GM12878 (cell line): Measurements from ENCODE around the gene ZBTB7B. TPM values are rescaled to one million over a fixed set of nuclear protein-coding genes. Genes with fewer than 3 reads are reported as not detected.

ENCODE experiments used
- ATAC-seq: fragments of 200-7000 bp; cut with Tn5 transposase; 3 replicates; pipeline ENCODE4 v1.9.1; 2020; ENCODE audit warnings: mild to moderate bottlenecking, moderate library complexity
- BruUV-seq: library from RNA; stranded (reverse); fragments of 400-500 nt; replicated peaks from 2 replicates; lab custom pipeline; 2021; lab: Mats Ljungman, UMichigan
- CTCF ChIA-PET: fragments of 300-600 bp; sonication (Branson Sonifier 250); formaldehyde crosslinking; extraction: SDS; loops from one replicate; lab custom pipeline; 2021; ENCODE audit warnings: inconsistent platforms; lab: Yijun Ruan, JAX
- POLR2A ChIA-PET: fragments of 350-600 bp; formaldehyde crosslinking; extraction: SDS; loops from one replicate; lab custom pipeline; 2021; ENCODE audit warnings: inconsistent platforms; lab: Charles Lee
- RAD21 ChIA-PET: fragments of 300-600 bp; sonication (Branson Sonifier 250); formaldehyde crosslinking; loops from one replicate; lab custom pipeline; 2023; ENCODE audit warnings: antibody characterized with exemption; ENCODE audit not compliant: unreplicated experiment; lab: Charles Lee
- SMC1A ChIA-PET: fragments of 300-600 bp; sonication (Branson Sonifier 250); formaldehyde crosslinking; loops from one replicate; lab custom pipeline; 2023; ENCODE audit not compliant: unreplicated experiment, uncharacterized antibody; lab: Charles Lee
- DNase-seq: peaks from one replicate; pipeline ENCODE4 v3.0.0-alpha.2; 2011; ENCODE audit warnings: low read depth, low spot score
- FAIRE-seq: peaks from 3 replicates; lab custom pipeline; 2011; peaks lifted over from hg19 to GRCh38; lab: Jason Lieb, UNC
- H2AFZ ChIP-seq: 2 replicates; pipeline ENCODE4 v1.6.0; 2011; ENCODE audit warnings: low read depth, low read length, control low read depth; ENCODE audit not compliant: control insufficient read depth
- H3K27ac ChIP-seq: 2 replicates; pipeline ENCODE4 v1.5.1; 2011; ENCODE audit warnings: control low read depth; ENCODE audit not compliant: control insufficient read depth, insufficient read depth
- H3K27me3 ChIP-seq, 2 experiments: replicated peaks in 1 of 2; 2 replicates each; pipeline versions ENCODE4 v1.6.0 to v1.6.1; 2011; ENCODE audit warnings: low read length in 1 of 2; ENCODE audit not compliant: control insufficient read depth in 2 of 2, insufficient read depth in 2 of 2
- H3K36me3 ChIP-seq, 2 experiments: 2 replicates each; pipeline ENCODE4 v1.5.1; 2011; ENCODE audit warnings: low read length in 1 of 2; ENCODE audit not compliant: control insufficient read depth in 2 of 2, insufficient read depth in 2 of 2
- H3K4me1 ChIP-seq: 2 replicates; pipeline ENCODE4 v1.6.1; 2011; ENCODE audit warnings: mild to moderate bottlenecking, low read length, moderate library complexity, mixed read lengths; ENCODE audit not compliant: control insufficient read depth, insufficient read depth
- H3K4me2 ChIP-seq: 2 replicates; pipeline ENCODE4 v1.6.0; 2011; ENCODE audit warnings: control low read depth; ENCODE audit not compliant: control insufficient read depth, insufficient read depth
- H3K4me3 ChIP-seq: fragments of 200-600 bp; sonication (generic); 2 replicates; pipeline ENCODE4 v1.5.1; 2016
- H3K79me2 ChIP-seq: 2 replicates; pipeline ENCODE4 v1.6.0; 2011; ENCODE audit warnings: low read length; ENCODE audit not compliant: control insufficient read depth, insufficient read depth
- H3K9ac ChIP-seq: 2 replicates; pipeline ENCODE4 v1.8.0; 2011; ENCODE audit warnings: low read length, control low read depth, mixed read lengths; ENCODE audit not compliant: control insufficient read depth, insufficient read depth
- H3K9me3 ChIP-seq: replicated peaks from 3 replicates; pipeline ENCODE4 v1.5.1; 2011; ENCODE audit warnings: mild to moderate bottlenecking, low read length; ENCODE audit not compliant: control insufficient read depth, insufficient read depth
- H4K20me1 ChIP-seq: 2 replicates; pipeline ENCODE4 v1.6.0; 2011; ENCODE audit not compliant: control insufficient read depth, insufficient read depth
- EGR1 ChIP-seq, 2 experiments: IDR thresholded peaks; 1 replicate in 1 of 2; 2 replicates in 1 of 2; pipeline ENCODE4 v1.6.1; 2011 to 2012; ENCODE audit warnings: low read depth in 2 of 2, low read length in 2 of 2, borderline replicate concordance in 1 of 2, mild to moderate bottlenecking in 1 of 2, moderate library complexity in 1 of 2
- IRF4 ChIP-seq: IDR thresholded peaks from 2 replicates; pipeline ENCODE4 v1.6.1; 2011; ENCODE audit warnings: low read depth, low read length
- MYC ChIP-seq: IDR thresholded peaks from 2 replicates; pipeline ENCODE4 v1.6.1; 2011; ENCODE audit warnings: mild to moderate bottlenecking, low read length, moderate library complexity, inconsistent platforms; ENCODE audit not compliant: insufficient read depth, insufficient replicate concordance, insufficient read length, severe bottlenecking
- NBN ChIP-seq: fragments of 450-650 bp; IDR thresholded peaks from 2 replicates; pipeline ENCODE4 v1.6.1; 2016
- NFYB ChIP-seq: IDR thresholded peaks from 2 replicates; pipeline ENCODE4 v1.6.1; 2011; ENCODE audit warnings: low read depth, mild to moderate bottlenecking, low read length, improper control_type of control experiment, moderate library complexity; ENCODE audit not compliant: insufficient read depth
- SP1 ChIP-seq: IDR thresholded peaks from one replicate; pipeline ENCODE4 v1.6.1; 2011; ENCODE audit warnings: low read depth, low read length
- TAF1 ChIP-seq: IDR thresholded peaks from 2 replicates; pipeline ENCODE4 v1.6.1; 2011; ENCODE audit warnings: mild to moderate bottlenecking, low read depth, low read length, borderline replicate concordance
- WGBS: methylation state at CpG from one replicate; pipeline ENCODE4 v1.1.6; 2016; ENCODE audit warnings: low lambda C conversion rate; ENCODE audit not compliant: insufficient replicate concordance, insufficient coverage; ENCODE audit errors: missing lambda C conversion rate; 5-methylcytosine and 5-hydroxymethylcytosine counted together
- in situ Hi-C: fragments of 300-500 bp; cut with MboI; formaldehyde crosslinking; loops from 9 replicates; pipeline ENCODE4 v1.14.3; 2018; ENCODE audit warnings: mixed read lengths
- intact Hi-C: fragments of 100-400 bp; cut with micrococcal nuclease; formaldehyde crosslinking; loops from one replicate; pipeline ENCODE4 v1.14.2; 2022; ENCODE audit not compliant: unreplicated experiment
- polyA plus RNA-seq, 11 experiments: library from polyadenylated mRNA; depleted of rRNA in 4 of 11; unstranded in 6 of 11; stranded (reverse) in 5 of 11; fragments of >200 nt; fragmentation: Nextera tagmentation in 4 of 11; fragmentation: Illumina TruSeq in 1 of 11; extraction: Ambion mirVana in 4 of 11; extraction: Trizol in 1 of 11; gene quantifications; 1 replicate in 1 of 11; 2 replicates in 10 of 11; pipeline versions ENCODE4 v1.2.1 to v1.2.3, GENCODE V29; 2011 to 2016; ENCODE audit warnings: inconsistent platforms in 2 of 11, missing spikeins in 2 of 11, low read depth in 1 of 11
- total RNA-seq, 4 experiments: library from RNA; depleted of rRNA in 3 of 4; stranded (reverse); fragments of >200 nt in 3 of 4; fragmentation: Illumina TruSeq in 1 of 4; extraction: Trizol in 1 of 4; gene quantifications; 2 replicates each; pipeline versions ENCODE4 v1.2.1 to v1.2.3, GENCODE V29; 2013 to 2021

Gene ZBTB7B
- total and polyA plus RNA-seq, 10 of the 15 experiments (the other 5 are each of a cell fraction or from before 2014, with no cell fraction given): 0.11 to 44.9 (median 11.3) TPM

DNA sequence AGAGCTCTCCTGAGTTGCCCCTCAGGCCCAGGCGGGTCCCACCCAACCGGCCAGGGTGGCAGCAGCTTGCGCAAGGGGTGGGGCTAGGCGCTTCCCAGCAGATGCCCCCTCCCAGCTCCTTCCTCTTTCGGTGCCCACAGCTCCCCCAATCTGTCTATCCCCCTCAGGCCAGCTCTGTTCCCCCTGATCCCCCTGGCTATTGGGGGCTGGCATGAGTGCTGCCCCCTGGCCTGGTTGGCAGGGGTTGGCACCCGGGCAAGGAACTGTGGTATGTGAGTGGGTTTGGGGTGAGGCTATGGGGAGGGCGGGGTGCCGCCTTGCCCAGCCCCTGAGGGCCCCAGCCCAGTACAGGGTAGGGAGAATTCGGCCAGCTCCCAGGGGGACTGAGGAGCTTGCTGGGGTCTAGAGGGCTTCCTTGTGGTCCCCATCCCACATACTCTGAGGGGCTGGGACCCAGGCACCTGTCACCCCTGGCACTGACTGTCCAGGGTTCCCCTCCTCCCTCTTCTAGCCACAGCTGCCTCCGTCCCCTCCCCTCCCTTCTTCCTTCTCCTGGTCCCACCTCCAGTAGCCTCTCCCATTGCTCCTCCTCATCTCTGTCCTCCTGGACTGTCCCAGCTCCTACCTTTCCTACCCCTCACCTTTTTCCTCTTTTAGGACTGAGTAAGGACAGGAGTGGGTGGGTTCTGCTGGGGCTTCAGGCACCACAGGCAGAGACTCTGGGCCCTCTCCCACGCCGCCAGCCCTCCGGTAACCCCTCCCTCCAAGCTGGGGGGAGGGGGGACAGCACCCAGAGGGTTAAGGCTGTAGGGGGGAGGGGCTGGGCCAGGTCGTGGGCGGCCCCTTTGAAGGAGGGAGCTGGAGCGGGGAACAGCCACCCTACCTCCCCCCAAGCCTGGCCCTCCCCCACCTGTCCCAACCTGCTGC, 5.7 kb downstream of the ZBTB7B start:
- Histone ChIP-seq H3K4me2 (peak overlapping the region; percentile 33), H2AFZ (no peak overlapping the region), H3K9me3 (no peaks in the 10 kb centered on the region), H3K27me3 (no peaks in the 10 kb centered on the region), H3K4me1 (peaks cover 59% of the 10 kb centered on the region), H3K79me2 (peaks cover 52% of the 10 kb centered on the region), H3K36me3 (peaks cover 0 to 7% of the 10 kb centered on the region in 2 experiments; a peak in 3 of 4 replicates), H3K9ac (no peak overlapping the region), H3K4me3 (no peak overlapping the region), H4K20me1 (0 out of 2 replicates have a peak, but pooled peaks cover 3% of the 10 kb centered on the region), H3K27ac (0 out of 2 replicates have a peak overlapping the region, but pooled peaks have one; percentile 24)
- RAD21 ChIA-PET: interaction anchor here (1.5 kb wide), 1 partner anchor 36 kb away, joined by 3 read pairs; no protein-coding TSS in a partner anchor
- no TSS peak for BruUV-seq
- ATAC-seq (no peak), FAIRE-seq (no peak), DNase-seq (no peak)
- SMC1A ChIA-PET: interaction anchor here (1.1 kb wide), 1 partner anchor 9 kb away, joined by 3 read pairs; no protein-coding TSS in a partner anchor
- POLR2A ChIA-PET: interaction anchor here (0.5 to 1.0 kb wide), 4 partner anchors 8 to 53 kb away, joined by 3 to 4 read pairs (median 4); partner anchors contain the start of gene PBXIP1
- CTCF ChIA-PET: interaction anchor here (3.6 kb wide), 1 partner anchor 9 kb away, joined by 27 read pairs; no protein-coding TSS in a partner anchor
- in situ Hi-C loops (no loop called here), intact Hi-C loops (no loop called here)
- TF ChIP-seq NBN: no peak
- TF ChIP-seq EGR1 (IDR thresholded peaks at IDR 0.05; ENCODE audit: borderline replicate concordance in 1 of 2, low read depth in 2 of 2, low read length in 2 of 2): peak in 1 of 2 experiments; percentile 54; a peak in 1 of 3 replicates
- no peak for TF ChIP-seq MYC
- no peak for TF ChIP-seq SP1
- no peak for TF ChIP-seq IRF4
- no peak for TF ChIP-seq NFYB
- TF ChIP-seq TAF1: no peak
- WGBS: 97% methylated on average over 12 of the region's 16 CpGs
